Measurements from ENCODE around the gene FBN2. TPM values are rescaled to one million over a fixed set of nuclear protein-coding genes. Genes with fewer than 3 reads are reported as not detected.

Gene FBN2
- total and polyA plus RNA-seq, 2 donors (not counting 1 experiment from before 2014, with no cell fraction given), result 43.1 to 80.1 TPM

DNA sequence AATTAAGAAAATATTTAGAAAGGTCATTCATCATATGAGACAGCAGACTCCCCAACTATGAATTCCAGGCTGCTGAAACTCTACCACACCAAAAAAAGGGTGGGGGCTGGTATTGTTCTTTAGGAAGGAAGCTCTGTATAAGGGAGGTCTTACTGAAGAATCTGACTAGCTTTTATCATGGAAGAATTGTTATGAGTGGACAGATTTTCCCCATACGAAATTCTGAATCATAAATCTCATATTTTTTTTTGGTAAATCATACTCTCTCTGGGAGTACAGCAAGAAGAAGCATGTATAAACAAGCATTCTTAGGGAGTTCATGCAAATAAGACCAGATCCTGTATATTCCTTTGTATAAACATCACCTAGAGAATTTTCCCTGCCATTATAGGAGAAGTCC lies 234.5 kb downstream of the FBN2 start:
- Histone ChIP-seq H3K4me1 (ENCODE audit: control insufficient read depth, extremely low read depth, insufficient read depth, low read length) (no peaks in the 10 kb centered on the region), H3K4me3 (replicated peaks in 1 of 4; ENCODE audit: control extremely low read depth in 1 of 4, insufficient read depth in 1 of 4, low read depth in 3 of 4, low read length in 4 of 4) (no peak overlapping the region)

DNA sequence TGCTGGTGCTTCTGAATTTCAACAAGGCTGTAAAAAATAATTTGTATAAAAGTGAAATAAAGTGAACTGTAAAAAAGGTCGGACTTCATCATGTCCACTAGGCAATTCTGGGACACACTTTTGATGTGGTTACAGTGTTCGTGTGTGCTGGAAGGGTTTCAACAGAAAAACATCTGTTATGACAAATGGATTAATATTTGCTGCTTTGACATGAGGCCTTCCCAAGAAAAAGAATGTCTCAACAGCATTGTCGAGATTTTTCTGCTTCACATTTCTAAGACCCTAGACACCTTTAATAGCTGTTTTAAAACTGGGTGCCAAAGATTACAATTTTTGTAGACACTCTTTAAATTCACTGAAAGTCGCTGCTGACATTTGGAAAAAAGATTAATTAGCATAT lies 237.9 kb downstream of the FBN2 start:
- peak in 1 of 2 donors; percentile 62 for DNase-seq (ENCODE audit: low read depth in 2 of 2)
- Histone ChIP-seq H3K36me3 (ENCODE audit: control insufficient read depth, insufficient read depth, low read length) (no peaks in the 10 kb centered on the region), H2AFZ (ENCODE audit: low read length) (no peak overlapping the region), H3K4me3 (replicated peaks in 1 of 4; ENCODE audit: control extremely low read depth in 1 of 4, insufficient read depth in 1 of 4, low read depth in 3 of 4, low read length in 4 of 4) (no peak overlapping the region), H3K9ac (ENCODE audit: insufficient read depth, low read length) (no peak overlapping the region), H3K79me2 (ENCODE audit: control insufficient read depth, insufficient read depth, low read length) (no peaks in the 10 kb centered on the region), H3K4me1 (ENCODE audit: control insufficient read depth, extremely low read depth, insufficient read depth, low read length) (no peaks in the 10 kb centered on the region), H3K27ac (ENCODE audit: insufficient read depth, low read length) (no peak overlapping the region), H3K4me2 (ENCODE audit: extremely low read depth, insufficient read depth, low read length) (no peak overlapping the region), H3K9me3 (ENCODE audit: control insufficient read depth, insufficient read depth, low read depth, low read length) (no peaks in the 10 kb centered on the region), H4K20me1 (ENCODE audit: control insufficient read depth, extremely low read depth, insufficient read depth, low read length) (no peaks in the 10 kb centered on the region), H3K27me3 (ENCODE audit: control insufficient read depth, insufficient read depth, low read length) (no peaks in the 10 kb centered on the region)
- no peak for TF ChIP-seq EZH2 (IDR thresholded peaks at IDR 0.05; ENCODE audit: low read length, missing control alignments)
- TF ChIP-seq, protein P1, sequence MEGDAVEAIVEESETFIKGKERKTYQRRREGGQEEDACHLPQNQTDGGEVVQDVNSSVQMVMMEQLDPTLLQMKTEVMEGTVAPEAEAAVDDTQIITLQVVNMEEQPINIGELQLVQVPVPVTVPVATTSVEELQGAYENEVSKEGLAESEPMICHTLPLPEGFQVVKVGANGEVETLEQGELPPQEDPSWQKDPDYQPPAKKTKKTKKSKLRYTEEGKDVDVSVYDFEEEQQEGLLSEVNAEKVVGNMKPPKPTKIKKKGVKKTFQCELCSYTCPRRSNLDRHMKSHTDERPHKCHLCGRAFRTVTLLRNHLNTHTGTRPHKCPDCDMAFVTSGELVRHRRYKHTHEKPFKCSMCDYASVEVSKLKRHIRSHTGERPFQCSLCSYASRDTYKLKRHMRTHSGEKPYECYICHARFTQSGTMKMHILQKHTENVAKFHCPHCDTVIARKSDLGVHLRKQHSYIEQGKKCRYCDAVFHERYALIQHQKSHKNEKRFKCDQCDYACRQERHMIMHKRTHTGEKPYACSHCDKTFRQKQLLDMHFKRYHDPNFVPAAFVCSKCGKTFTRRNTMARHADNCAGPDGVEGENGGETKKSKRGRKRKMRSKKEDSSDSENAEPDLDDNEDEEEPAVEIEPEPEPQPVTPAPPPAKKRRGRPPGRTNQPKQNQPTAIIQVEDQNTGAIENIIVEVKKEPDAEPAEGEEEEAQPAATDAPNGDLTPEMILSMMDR (conservative IDR thresholded peaks at IDR 0.05 in 1 of 2, IDR thresholded peaks at IDR 0.05 in 1 of 2; ENCODE audit: low read depth in 1 of 2, low read length in 2 of 2), result no peak

More for the DNA sequence above, 234.5 kb downstream of the FBN2 start:
- Histone ChIP-seq H4K20me1 (ENCODE audit: control insufficient read depth, extremely low read depth, insufficient read depth, low read length) (no peaks in the 10 kb centered on the region), H3K9ac (ENCODE audit: insufficient read depth, low read length) (no peak overlapping the region), H2AFZ (ENCODE audit: low read length) (no peak overlapping the region), H3K4me2 (ENCODE audit: extremely low read depth, insufficient read depth, low read length) (no peak overlapping the region), H3K27me3 (ENCODE audit: control insufficient read depth, insufficient read depth, low read length) (no peaks in the 10 kb centered on the region), H3K79me2 (ENCODE audit: control insufficient read depth, insufficient read depth, low read length) (no peaks in the 10 kb centered on the region), H3K9me3 (ENCODE audit: control insufficient read depth, insufficient read depth, low read depth, low read length) (no peaks in the 10 kb centered on the region), H3K36me3 (ENCODE audit: control insufficient read depth, insufficient read depth, low read length) (no peaks in the 10 kb centered on the region), H3K27ac (ENCODE audit: insufficient read depth, low read length) (no peak overlapping the region)
- no peak for TF ChIP-seq EZH2 (IDR thresholded peaks at IDR 0.05; ENCODE audit: low read length, missing control alignments)
- TF ChIP-seq, protein P1 (conservative IDR thresholded peaks at IDR 0.05 in 1 of 2, IDR thresholded peaks at IDR 0.05 in 1 of 2; ENCODE audit: low read depth in 1 of 2, low read length in 2 of 2), result no peak
- peak in 1 of 2 donors; percentile 37 for DNase-seq (ENCODE audit: low read depth in 2 of 2)

DNA sequence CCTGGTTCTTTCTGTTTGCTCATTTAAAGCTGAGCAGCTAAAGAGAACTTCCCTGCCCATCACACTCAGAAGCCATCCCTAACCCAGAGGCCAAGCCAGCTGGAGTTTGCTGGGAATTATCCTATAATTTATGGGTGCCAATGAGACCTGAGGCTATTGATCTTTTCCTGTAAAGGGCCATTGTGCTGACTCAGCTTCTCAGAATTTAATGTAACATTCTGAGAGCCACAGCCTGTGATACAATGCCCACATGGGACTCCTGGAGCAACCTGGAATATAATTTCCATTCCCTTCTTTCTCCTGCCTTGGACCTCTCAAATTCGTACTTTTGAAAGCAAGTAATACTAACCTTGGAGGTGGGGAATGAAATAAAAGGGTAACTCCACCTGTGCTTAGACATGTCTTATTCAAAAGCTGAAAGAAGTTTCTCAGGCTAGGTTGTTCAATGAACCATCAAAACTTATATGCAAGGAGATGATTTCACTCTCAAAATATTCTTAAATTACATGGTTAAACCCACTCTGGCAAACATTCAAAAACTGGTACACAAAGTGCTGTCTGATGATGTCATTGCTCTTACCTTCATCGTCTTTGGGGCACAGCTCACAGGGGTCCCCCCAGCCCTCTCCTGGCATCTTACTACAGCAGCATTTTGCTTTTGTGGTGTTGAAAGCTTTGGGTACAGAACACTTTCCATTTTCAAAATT lies 247.7 kb downstream of the FBN2 start:
- H3K4me3 ChIP-seq (replicated peaks in 1 of 4; ENCODE audit: control extremely low read depth in 1 of 4, insufficient read depth in 1 of 4, low read depth in 3 of 4, low read length in 4 of 4), result no peak overlapping the region
- no peaks in the 10 kb centered on the region for H3K4me1 ChIP-seq (ENCODE audit: control insufficient read depth, extremely low read depth, insufficient read depth, low read length)
- H3K9ac ChIP-seq (ENCODE audit: insufficient read depth, low read length), result no peak overlapping the region
- H4K20me1 ChIP-seq (ENCODE audit: control insufficient read depth, extremely low read depth, insufficient read depth, low read length), result no peaks in the 10 kb centered on the region
- no peak overlapping the region for H3K4me2 ChIP-seq (ENCODE audit: extremely low read depth, insufficient read depth, low read length)
- H3K9me3 ChIP-seq (ENCODE audit: control insufficient read depth, insufficient read depth, low read depth, low read length), result no peaks in the 10 kb centered on the region
- H2AFZ ChIP-seq (ENCODE audit: low read length), result no peak overlapping the region
- peak in 1 of 2 donors; percentile 49 for DNase-seq (ENCODE audit: low read depth in 2 of 2)
- H3K79me2 ChIP-seq (ENCODE audit: control insufficient read depth, insufficient read depth, low read length), result no peaks in the 10 kb centered on the region
- H3K27me3 ChIP-seq (ENCODE audit: control insufficient read depth, insufficient read depth, low read length), result no peaks in the 10 kb centered on the region
- H3K36me3 ChIP-seq (ENCODE audit: control insufficient read depth, insufficient read depth, low read length), result peaks cover 1% of the 10 kb centered on the region
- no peak overlapping the region for H3K27ac ChIP-seq (ENCODE audit: insufficient read depth, low read length)
- TF ChIP-seq, protein P1 (conservative IDR thresholded peaks at IDR 0.05 in 1 of 2, IDR thresholded peaks at IDR 0.05 in 1 of 2; ENCODE audit: low read depth in 1 of 2, low read length in 2 of 2), result no peak
- no peak for TF ChIP-seq EZH2 (IDR thresholded peaks at IDR 0.05; ENCODE audit: low read length, missing control alignments)

Measured in fibroblast of lung (primary cell).